ENCODE results near the gene ATXN7L1.
"Not testable (repeated sequence)": the region's sequence is repeated elsewhere in the genome, so short reads cannot be mapped to it uniquely, and the experiment has no call there.

Gene ATXN7L1

DNA sequence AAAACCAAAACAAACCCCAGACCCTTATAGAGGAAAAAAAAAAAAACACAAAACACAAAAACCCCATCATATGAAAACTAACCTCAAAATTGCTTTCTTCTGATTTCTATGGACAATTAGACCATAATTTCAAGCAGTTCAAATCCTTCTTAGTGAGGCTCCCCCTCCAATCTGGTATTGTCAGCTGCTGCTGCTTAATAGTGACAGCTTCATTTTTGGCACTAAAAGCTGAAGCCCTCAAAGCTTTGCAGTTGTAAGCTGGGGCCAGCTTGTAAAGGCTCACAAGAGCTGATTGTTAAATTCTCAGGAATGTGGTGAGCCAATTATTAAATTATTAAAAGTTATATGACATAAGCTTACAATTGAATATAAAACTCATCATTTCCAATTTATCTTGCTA lies 21.9 kb downstream of the ATXN7L1 start:
- DNase-seq, result no peak

DNA sequence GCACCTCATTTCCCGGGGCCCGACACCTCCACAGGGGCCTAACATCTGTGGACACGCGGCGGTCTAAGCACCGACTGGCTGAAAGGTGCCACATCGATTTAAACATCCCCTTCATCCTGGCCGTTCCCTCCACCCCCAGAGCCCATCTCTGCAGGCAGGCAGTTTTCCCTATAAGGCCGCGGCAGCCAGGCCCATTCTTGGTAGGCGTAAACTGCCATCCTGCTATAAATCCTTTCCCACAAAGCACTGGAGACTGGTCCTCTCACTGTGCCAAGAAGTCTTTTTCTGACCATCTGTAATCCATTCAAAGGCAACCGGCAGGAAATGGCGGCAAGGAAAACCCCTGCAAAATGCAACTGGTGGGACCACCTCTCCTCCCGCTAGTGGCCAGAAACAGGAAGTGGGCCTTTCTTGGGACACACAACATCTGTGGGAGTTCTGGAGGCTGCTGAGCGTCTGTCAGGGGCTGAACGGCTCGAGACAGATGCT lies 22.4 kb downstream of the ATXN7L1 start:
- no peak for DNase-seq

DNA sequence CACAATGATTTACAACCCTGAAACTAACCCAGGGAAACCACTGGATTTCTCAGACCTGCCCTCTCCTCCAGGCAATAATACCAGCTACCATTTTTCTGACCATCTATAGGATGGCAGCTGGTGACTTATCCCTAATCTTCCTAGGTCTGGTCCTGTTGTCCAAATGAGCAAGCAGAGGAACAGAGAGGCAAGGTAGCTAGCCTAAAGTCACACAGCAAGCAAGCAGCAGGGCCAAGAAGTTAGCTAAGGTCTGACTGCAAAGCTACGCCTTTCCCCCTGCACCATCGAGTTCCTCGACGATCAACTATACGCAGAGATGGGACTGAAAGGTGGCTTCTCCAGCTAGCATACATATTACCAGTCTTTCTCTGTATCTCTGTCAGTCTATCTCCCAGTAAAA lies 25.3 kb downstream of the ATXN7L1 start:
- DNase-seq, result no peak

DNA sequence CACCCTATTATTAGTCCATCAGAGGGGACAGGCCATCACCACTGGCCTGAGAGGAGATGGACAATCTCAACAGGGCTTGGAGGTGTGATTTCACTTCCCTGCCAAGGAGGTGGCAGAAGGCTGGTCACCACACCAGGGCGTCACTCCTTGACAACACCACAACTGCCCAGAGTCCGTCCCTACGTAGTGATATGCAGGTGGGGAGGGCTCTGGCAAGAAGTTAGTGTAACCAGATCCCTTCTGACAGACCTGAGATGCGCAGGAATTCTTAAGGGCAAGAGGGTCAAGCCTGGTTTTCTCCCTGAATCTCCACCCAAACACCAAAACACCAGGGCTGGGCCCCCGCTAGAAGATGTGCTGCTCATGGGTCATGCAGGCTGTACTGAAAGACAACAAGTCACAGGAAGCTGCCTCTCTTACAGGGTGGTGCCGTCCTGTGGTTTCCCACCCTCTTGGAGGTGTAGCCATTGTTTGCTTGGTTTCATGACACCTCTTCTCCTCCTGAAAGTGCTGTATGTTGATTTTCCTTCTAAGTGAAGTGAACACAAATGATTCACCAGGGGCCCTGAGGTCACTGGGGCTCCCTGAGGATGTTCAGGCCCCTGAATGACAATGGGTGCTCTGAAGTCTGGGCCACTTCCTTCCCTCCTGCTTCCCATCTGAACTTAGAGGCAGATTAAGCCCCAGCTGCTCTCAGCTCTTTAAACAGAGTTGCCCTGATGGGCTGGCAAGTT lies 27.1 kb downstream of the ATXN7L1 start:
- DNase-seq, result no peak

DNA sequence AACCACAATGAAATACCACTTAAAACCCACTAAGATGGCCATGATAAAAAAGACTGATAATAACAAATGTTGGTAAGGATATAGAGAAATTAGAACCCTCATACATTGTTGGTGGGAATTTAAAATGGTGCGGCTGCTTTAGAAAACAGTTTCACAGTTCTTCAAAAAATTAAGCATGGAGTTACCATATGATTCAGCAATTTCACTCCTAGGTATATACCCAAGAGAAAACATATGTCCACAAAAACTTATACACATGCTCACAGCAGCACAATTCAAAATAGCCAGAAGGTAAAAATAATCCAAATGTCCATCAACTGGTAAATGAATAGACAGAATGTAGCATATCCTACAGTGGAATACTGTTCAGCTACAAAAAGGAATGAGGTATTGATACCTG lies 30.0 kb downstream of the ATXN7L1 start:
- DNase-seq, result no peak

DNA sequence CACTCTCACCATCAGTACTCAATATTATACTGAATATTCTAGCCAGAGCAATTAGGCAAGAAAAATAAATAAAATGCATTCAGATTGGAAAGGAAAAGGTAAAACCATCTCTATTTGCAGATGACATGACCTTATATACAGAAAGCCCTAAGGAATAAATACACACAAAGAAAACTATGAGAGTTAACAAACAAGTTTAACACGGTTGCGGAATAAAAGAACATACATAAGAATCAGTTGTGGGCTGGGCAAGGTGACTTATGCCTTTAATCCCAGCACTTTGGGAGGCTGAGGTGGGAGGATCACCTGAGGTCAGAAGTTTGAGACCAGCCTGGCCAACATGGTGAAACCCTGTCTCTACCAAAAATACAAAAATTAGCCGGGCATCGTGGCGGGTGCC lies 31.7 kb downstream of the ATXN7L1 start:
- DNase-seq, result not testable (repeated sequence)

DNA sequence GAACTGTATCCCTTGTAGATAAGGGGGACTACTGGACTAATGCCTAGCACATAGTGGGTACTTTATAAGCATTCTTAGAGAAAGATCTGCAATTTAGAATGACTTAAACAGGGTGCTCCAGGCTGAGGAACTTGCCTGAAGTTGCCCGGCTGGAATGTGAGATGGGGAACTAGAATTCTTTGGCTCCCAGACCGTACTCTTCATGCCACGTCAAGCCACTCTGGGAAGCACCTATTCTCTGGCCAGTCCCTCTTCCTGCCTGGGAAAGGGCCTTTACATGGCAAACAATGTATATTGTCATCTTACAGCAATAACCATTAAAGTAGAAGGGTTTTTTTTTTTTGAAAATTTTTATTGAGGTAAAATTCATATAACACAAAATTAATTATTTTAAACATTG lies 34.5 kb downstream of the ATXN7L1 start:
- peak in 1 of 2 donors; percentile 19 for DNase-seq

DNA sequence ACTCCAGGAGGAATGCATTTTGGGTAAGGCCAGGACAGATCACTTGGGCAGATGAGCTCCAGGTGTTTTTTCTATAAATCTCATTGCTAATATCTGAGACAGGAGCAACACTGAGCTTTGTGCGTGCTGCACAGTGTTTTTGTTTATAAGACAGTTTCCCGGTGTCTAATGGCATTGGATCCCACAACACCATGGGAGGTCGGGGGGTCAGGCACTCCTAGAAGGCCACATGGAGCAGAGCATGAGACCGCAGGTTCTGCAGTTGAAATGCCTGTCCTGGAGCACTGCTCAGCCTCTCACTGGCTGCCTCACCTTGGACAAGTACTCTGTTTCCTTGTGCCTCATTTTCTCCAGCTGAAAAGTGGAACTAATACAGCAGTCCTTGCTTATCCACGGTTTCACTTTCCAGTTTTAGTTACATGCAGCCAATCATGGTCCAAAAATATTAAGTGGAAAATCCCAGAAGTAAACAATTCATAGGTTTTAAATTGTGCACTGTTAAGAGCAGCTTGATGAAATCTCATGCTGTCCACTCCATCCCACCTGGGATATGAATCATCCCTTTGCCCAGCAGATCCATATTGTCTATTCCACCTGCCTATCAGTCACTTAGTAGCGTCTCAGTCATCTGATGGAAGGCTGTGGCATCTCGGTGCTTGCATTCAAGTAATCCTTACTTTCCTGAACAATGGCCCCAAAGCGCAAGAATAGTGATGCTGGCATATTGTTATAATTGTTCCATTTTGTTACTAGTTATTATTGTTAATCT lies 35.2 kb downstream of the ATXN7L1 start:
- no peak for DNase-seq

DNA sequence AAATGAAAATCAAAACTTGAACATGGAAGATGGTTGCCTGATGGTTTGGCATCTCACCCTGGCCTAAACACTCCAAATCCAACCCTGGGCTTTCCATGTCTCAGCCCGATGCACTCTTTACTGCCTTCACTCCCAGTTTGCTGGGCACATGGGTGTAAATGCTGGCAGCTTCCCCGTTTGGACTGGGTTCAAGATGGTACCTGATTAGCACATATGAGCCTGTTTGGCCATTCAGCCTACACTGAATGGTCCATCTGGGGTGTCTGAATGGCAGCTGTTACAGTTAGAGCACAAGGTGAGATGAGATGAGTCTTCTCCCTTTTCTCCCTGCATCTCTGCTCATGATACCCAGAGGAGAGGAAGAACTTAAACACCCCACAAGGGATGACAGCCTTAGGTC lies 37.1 kb downstream of the ATXN7L1 start:
- DNase-seq, result no peak

DNA sequence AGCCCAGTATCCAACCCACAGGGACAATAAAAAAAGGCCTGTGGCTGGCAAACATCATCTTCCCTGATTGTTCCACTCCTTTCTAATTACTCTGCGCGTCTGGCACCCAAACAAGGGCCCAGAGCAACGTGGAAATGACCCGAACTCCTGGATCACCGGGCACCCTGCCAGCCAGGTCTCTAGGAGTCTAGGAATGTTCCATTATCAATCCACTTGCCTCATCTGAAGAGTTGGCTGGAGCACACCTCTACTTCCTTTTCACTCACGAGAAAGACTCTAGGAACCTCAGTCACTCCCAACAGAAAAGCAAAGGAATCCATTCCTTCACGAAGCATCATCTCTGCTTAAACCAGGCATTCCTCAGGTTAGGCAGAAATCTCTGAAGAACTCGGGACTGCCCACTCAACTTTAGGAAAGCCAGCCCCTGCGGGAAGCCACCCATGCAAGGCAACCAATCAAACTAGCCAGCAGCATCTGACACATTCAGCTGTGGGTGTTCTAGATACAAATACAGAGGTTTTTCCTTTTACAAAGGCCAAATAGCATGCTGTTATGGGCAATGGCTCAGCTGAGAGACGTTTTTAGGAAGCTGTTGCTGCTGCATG lies 37.7 kb downstream of the ATXN7L1 start:
- DNase-seq, result no peak

DNA sequence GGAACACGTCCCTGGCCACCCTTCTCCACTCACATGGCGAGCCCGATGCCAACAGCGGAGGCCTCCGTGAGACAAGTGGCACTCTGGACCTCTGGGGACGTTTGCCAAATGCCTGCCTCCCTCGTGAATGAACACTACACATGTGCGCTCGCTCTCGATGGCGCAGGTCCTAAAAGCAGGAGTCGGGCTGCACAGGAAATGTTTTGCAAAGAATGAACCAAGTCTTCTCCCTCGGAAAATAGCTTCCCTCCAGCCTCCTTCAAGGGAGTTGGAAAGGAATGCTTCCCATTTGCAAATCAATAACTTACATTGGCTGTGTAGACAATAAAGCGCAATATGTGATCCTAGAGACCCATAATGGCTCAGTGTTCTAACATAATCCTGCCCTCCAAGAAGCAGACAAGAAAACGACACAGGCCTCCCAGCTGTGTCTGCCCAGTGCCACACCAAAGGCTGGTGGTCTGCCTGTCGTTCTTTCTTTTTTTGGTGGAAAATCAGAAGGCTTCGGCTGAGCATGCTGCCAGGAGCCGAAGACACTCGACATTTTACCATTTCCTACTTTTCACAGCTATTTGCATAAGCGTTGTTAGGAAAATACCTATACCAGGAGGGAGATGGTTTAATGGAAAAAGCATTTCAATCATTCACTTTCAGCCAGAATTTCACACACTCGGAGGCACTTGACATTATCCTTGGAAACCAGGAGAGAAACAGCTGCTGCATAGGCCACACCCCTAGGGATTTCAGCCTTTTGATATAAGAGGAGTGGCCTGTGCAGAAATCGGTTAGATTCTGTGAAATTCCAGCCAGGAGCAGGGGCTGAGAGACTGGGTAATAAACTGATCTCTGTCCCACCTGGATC lies 38.4 kb downstream of the ATXN7L1 start:
- DNase-seq, result no peak

DNA sequence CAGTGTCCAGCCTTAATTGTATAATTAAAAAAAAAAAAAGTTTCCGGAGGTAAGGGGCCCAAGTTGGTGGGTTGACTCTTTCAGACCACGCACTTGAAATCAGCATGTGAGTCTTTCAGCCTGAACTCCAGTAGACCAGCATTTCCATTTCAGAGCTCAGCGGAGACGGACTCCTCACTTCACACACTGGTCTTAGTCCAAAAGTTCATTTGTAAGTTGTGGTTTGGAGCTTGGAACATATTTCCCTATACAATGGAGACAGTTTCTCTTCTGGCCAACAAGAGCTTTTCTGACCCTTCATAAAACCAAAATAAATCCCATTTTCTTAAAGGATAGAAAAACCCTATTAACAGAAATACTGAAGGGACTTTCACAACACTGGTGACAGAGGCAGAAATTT lies 41.0 kb downstream of the ATXN7L1 start:
- no peak for DNase-seq

DNA sequence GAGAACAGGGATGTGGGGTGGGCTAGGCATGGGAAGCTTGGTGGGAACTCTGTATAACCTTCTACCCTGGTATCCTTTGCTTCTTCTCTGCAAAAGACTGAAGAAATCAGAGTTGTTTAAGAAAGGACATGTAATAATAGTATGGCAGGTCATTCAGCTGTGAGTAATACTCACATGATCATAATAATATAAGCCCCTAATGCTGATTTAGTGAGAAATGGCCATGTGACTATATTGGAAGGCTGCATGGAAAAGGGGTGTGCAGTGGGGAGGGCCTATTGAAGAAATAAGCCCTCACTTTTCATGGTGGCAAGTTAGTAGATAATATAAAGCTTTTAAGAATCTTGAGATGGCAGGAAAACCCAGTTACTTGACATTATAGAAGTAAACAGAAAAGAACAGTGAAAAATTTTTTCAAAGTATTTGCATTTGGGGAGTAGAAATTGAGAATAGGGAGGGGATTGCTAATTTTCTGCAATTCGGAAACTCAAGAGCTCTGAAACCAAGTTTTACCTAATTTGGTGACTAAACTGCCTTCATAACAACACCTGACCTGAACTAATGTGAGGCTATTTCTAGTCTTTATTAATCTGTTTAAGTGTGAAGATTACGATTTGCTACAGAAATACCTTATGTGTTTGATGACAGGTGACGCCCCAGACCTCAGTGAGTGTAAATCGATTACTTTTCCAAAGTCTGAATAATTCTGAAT lies 44.4 kb downstream of the ATXN7L1 start:
- DNase-seq, result peak in 1 of 2 donors; percentile 21

DNA sequence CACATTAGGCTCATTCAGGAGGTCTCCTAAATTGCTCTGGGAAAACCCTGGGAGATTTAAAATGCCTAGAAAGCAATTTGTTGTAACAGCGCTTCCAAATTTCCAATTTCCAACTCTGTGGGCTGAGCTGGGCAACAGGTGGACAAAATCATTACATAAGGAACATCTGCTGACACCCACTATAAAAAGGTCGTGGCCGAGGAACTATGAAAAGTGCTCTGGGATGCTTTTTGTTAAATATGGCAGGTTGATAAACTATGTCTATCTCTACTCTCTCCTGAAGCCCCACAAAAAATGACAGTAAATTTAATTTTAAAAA lies 45.1 kb downstream of the ATXN7L1 start:
- DNase-seq, result no peak

DNA sequence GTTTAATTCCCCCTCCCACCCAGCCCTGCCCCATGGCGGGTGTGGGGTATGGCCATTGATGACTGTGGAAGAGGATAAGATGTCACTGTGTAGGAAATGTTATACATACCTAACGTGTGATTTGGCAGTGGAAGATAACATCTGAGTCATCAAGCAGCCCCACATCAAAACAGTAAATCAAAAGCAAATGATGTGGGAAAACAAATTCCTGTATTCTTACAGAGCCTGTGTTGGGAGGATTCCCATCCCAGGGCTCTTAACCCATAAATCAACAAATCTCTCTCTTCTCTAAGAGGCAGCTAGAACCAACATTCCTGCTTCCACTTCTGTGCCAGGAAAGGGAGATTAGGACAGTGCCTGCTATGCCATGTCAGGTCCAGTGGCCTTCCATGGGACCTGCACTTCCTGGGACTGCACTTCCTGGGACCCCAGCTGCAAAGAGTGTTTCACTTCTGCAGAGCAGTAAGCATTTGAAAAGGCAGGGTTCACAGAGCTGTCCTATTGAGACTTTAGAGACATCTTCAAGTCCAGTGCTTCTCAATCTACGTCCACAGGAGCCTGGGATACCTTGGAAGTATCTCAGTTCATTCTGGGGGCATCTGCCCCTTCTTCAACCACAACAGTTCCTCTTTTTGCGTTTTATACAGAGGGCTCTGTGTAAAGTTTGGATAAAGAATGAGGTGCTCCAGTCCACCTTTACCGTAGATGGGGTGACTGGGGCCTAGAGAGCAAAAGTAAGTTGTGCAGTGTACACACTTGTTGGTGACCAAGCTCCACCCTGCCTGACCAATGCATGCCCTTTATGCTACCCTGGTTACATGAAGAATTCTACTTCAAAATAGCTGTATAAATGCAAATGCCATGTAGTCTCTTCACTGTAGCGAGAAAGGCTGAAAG lies 45.7 kb downstream of the ATXN7L1 start:
- no peak for DNase-seq

DNA sequence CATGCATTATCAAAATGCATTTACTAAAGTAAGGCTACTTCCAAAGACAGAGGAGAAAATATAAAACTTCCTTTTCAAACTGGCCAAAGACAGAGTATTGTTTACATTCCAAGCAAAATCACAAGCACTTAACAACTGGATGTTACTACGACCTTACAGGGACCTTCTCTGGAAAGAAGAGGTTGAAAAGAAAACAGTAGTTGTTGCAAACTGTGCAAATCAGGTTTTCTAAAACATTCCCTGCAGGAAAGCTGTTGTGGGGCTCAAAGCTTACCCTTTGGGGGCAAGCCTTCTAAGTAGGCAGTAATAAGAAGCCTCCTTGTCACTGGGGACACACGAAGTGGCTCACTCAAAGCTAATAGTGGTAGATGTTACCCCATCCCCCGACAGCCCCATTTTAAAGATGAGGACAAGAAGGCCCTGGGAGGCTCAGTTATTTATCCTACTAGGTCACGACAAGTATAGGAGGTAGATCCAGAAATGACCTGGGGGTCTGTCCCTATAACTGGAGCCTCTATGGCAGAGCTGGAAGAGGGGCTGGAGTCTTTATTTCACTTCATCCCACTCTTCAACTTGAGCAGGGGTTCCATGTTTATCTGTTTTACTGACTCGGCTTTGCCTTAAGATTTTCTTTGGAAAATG lies 46.6 kb downstream of the ATXN7L1 start:
- DNase-seq, result no peak

DNA sequence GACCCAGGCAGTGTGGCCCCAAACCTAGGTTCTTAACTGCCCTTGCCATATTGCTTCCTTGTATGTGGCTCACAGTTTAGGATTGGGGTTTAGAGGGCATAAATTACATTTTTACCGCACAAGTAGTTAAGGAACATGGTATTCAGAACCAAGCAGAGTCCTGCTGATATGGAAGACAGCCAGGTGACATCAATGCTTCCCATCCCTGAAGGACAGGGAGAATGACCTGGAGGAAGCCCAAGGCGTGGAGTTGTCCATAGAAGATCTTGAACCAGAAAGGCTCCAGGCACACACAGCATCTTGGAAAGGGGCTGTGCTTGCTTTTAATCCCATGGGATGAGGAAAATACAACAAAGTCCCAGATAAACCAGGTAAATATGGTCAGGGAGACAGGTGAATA lies 48.3 kb downstream of the ATXN7L1 start:
- DNase-seq, result no peak

DNA sequence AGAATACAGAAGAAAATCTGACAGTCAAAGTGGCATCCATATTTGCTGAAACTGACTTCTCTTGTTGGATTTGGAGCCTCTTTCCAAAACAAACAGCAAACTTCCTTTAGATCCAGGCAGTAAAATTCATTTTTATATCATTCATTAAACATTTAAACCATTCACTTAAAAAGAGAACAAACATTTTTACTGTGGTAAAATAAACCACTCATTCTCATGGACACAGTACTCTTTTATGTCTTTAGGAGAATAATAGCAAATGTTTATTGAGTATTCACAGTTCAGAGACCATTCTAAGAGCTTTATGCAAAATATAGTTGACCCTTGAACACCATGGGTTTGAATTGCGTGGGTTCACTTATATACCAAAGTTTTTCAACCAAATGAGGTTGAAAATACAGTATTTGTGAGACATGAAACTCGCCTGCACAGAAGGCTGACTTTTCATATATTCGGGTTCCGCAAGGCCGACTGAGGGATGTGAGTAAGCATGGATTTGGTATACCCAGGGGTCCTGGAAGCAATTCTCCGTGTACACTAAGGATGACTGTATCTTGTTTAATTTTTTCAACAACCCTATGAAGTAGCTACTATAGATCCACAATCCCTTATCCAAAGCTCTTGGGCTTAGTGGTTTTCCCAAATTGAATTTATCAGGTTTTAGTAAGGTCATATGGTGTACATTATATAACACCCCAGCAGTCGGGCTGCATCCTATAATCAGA lies 49.1 kb downstream of the ATXN7L1 start:
- no peak for DNase-seq

DNA sequence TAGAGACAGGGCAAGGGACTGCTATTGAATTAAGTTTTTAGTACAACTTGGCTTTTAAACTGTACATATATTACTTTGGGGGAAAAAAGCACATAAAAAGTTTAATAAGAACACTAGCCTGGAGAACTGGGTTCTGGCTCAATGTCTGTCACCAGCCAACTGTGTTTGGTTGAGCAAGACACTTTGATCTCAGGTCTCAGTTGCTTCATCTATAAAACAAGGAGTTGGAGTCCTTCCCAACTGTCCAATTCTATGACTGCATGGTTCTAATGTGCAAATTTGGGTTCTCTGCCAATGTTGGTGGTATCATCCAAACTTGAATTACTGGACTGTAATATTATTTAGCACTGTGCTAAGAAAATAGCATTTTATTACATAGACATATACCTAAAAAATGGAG lies 50.3 kb downstream of the ATXN7L1 start:
- DNase-seq, result no peak

DNA sequence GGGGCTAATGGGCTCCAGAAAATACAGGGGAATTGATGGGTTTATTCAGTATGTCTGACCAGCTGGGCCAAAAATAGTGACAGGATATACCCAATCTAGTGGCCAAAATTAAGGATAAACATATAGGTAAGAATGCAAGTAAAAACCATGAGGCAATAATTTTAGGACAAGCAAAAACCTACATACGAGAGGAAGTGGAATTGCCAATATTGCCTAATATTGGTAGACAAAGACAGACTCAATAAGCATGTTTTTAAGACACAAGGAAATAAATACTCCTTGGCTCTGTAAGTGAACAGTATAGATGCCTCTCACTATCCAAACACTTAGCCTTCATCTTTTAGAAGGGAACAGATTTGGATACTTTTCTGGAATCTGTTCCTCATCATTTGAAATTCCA lies 51.0 kb downstream of the ATXN7L1 start:
- peak; percentile 63 to 73 for DNase-seq
